GM21717 (cell line): ENCODE measurements around the gene MYO9B.
"Not testable (repeated sequence)": the region's sequence is repeated elsewhere in the genome, so short reads cannot be mapped to it uniquely, and the experiment has no call there.

ENCODE experiments used
- ATAC-seq: cut with Tn5 transposase; IDR thresholded peaks from one replicate; pipeline ENCODE4 v1.9.1; 2021; ENCODE audit warnings: mild to moderate bottlenecking, moderate library complexity; ENCODE audit not compliant: unreplicated experiment

MYO9B gene

DNA sequence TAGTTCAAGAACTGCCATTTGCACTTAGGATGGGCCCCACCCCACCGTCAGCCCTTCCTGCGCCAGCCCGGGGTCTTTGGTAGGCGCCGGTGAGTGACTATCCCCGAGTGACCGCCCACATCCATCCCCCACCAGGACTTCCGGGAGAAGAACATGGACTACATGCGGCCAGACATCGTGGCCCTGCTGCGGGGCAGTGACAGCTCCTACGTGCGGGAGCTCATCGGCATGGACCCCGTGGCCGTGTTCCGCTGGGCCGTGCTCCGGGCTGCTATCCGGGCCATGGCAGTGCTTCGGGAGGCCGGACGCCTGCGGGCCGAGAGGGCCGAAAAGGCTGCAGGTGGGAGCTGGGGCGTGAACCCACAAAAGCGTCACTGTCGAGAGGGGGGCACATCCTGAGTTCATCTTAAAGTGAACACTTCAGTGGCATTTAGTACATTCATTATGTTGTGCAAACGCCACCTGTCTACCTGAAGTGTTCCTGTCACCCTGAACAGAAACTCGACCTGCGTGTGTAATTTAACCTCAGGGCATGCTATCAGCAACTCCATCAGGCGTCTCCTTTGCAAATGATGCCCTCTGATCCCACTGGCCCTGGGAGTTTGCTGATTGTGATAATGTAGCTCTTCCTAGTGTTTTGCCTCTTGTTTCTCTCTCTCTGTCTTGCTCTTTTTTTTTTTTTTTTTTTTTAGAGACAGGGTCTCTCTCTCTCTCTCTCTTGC lies 97.2 kb downstream of the MYO9B start:
- ATAC-seq: no peak

DNA sequence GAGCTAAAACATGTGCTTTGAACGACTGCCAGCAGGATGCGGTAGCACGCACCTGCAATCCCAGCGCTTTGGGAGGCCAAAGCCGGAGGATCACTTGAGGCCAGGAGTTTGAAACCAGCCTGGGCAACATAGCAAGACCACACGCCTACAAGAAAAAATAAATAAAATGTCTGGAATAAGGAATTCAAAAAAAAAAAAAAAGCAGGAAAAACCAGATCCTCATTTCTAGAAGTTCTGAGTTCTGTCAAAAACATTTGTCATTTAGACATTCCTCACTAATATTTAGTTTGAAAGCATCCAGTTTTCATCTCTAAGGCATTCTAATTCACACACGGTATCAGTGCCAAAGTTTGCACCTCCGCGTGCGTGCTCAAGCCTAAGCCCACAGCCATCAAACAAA lies 102.7 kb downstream of the MYO9B start:
- no peak for ATAC-seq

DNA sequence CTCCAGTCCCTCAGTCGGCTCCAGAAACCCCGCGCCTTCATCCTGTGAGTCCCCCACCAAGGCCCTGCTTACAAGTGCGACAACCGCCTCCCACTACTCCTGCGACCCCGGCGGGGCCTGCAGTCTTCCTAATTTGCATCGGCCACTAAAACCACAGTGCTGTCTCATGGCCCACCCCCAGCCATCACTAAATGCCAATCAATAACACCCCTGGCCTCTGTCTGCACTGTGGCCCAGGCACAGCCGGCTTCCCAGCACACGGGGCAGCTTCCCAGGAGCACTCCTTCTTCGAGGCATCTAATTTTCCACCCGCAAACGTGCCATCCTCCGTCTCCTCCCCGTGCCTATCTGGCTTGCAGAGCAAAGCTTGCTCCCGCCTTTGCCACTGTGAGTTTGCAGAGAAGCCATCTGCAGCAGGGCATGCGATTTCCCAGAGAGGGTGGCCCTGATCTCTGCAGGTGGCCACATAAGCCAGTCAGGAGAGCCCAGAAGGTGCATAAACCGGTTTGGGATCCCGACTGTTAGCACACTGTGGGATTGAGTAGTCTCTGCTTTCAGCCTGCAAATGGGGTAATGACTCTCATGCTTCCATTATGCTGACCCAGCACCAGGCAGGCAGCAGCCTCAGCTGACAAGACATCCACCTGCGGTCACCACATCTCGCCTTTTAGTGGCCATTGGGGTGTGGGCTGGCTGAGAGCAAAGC lies 105.6 kb downstream of the MYO9B start:
- no peak for ATAC-seq

DNA sequence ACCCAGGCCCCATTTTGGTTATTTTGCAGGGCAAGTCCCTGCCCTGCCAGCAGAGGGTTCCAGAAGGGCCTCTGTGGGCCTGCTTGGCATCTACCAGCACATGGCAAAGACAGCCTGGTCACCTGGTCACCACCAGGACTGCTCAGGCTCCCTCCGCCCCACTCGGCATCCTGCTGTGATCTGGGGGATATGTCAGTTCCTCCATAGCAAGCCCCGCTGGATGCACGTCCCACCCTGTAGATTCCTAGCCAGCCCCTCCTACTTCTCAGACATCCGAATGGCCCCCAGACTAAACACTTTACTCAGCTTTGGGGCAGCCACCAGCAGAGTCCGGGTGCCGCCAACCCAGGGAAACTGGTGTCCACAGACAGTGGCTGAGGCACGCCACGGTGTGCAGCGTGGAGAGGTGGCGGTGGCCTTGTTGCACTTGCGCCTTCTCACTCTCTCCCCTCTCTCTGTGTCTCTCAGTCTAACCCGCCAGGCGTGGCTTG lies 107.7 kb downstream of the MYO9B start:
- ATAC-seq: no peak

DNA sequence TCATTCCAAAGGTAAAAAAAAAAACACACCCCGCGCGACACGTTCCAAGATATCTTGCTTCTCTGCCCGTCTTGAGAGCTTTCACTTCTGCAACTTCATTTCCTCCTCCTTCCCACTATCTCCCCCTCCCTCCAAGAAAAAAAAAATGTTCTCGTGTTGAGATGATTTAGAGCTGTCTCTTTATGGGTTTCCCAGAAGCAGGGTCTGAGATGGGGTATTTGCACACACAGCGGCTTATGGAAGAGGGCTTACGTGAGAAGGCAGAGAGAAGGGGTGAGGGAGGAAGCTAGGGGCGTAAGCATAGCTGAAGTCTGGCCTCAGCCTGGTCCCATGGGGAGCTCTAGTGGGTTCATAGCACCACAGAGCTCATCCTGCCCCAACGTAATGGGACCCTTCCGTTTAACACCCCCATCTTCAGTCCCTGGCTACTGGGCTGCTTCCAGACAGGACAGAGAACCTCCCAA lies 108.3 kb downstream of the MYO9B start:
- ATAC-seq: no peak

DNA sequence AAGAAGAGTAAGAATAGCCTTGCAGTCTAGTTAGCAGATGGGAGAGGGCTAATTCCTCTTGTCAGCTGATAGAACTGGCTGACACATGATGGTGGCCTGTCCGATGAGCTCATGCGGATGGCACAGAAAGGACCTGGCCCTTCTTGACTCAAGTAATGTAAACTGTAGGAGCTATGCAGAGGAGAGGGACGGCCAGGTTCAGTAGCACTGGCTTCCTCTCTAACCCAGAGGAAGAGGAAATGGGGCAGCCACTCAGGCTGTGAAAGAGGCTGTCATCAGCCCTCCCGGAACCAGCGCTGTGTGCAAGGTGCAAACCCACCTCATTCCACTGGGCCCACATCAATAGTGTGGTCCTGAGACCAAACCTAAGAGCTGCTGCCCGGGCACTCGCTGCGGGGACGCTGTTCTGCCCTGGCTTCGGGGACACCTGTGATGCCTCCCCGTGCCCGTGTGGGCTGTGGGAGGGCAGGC lies 108.8 kb downstream of the MYO9B start:
- no peak for ATAC-seq

DNA sequence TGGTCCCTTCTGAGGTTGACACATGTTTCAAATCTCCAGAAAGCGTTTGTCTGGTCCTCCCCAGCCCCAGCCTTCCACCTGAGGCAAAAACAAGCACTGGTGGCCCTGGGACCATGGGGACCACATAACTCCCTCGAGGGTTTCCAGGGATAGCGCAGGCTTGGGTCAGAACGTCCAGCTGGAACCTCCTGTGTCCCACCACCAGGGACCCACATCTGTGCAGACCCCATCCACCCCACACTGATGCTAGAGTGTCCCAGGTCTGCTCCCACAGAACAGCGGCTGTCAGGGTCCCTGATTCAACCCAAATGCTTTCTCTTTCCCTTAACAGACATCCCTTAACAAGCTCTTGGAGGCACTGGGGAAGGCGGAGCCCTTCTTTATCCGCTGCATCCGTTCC lies 110.0 kb downstream of the MYO9B start:
- no peak for ATAC-seq

DNA sequence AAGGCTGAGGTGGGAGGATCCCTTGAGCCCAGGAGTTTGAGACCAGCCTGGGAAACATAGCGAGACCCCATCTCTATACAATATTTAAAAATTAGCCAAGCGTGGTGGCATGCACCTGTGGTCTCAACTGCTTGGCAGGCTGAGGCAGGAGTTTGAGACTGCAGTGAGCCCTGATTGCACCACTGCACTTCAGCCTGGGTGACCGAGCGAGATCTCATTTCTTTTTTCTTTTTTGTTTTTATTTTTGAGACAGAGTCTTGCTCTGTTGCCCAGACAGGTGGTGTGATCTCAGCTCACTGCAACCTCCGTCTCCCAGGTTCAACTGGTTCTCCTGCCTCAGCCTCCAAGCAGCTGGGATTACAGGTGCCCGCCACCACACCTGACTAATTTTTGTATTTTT lies 116.2 kb downstream of the MYO9B start:
- not testable (repeated sequence) for ATAC-seq

DNA sequence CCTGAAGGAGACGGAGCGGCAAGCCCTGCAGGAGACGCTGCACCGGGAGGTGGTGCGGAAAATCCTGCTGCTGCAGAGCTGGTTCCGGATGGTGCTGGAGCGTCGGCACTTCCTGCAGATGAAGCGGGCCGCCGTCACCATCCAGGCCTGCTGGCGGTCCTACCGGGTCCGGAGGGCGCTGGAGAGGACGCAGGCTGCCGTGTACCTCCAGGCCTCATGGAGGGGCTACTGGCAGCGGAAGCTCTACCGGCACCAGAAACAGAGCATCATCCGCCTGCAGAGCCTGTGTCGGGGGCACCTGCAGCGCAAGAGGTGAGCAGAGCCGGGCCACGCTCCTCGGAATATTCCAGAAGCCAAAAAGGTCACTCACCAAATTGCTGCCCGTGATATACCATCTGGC lies 117.2 kb downstream of the MYO9B start:
- no peak for ATAC-seq

DNA sequence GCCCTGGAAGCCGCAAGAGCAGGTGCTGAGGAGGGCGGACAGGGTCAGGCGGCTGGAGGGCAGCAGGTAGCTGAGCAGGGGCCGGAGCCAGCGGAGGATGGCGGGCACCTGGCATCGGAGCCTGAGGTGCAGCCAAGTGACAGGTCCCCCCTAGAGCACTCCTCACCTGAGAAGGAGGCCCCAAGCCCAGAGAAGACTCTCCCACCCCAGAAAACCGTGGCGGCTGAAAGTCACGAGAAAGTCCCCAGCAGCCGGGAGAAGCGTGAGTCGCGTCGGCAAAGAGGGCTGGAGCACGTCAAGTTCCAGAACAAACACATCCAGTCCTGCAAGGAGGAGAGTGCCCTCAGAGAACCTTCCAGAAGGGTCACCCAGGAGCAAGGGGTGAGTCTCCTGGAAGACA lies 119.0 kb downstream of the MYO9B start:
- ATAC-seq: no peak

DNA sequence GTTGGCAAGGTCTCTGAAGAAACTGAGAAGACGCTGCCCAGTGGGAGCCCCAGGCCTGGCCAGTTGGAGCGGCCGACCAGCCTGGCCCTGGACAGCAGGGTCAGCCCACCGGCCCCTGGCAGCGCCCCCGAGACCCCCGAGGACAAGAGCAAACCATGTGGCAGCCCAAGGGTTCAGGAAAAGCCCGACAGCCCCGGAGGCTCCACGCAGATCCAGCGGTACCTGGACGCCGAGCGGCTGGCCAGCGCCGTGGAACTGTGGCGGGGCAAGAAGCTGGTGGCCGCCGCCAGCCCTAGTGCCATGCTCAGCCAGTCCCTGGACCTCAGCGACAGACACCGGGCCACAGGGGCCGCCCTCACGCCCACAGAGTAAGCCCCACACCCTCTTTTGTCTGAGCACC lies 119.5 kb downstream of the MYO9B start:
- ATAC-seq: no peak

DNA sequence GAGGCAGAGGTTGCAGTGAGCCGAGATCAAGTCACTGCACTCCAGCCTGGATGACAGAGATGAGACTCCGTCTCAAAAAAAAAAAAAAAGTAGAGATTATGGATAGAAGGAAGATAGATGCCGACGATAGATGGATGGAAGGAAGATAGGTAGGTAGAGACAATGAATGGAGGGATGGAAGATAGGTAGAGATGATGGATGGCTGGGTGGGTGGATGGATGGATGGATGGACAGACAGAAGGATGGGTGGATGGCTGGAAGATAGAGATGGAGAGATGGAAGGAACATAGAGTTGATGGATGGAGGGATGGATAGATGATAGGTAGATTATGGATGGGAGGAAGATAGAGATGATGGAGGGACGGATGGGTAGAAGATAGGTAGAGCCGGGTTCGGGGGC lies 121.0 kb downstream of the MYO9B start:
- ATAC-seq: no peak

DNA sequence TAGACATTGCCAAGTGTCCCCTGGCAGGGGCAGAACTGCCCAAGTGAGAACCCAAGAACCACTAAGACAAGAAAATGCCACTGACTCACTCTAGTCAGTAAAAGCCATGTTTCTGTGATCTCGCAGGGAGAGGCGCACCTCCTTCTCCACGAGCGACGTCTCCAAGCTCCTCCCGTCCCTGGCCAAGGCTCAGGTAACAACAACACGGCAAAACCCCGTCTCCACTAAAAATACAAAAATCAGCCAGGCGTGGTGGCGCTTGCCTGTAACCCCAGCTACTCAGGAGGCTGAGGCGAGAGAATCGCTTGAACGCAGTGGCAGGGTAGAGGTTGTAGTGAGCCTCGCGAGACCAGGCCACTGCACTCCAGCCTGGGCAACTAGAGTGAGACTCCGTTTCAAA lies 122.1 kb downstream of the MYO9B start:
- no peak for ATAC-seq

DNA sequence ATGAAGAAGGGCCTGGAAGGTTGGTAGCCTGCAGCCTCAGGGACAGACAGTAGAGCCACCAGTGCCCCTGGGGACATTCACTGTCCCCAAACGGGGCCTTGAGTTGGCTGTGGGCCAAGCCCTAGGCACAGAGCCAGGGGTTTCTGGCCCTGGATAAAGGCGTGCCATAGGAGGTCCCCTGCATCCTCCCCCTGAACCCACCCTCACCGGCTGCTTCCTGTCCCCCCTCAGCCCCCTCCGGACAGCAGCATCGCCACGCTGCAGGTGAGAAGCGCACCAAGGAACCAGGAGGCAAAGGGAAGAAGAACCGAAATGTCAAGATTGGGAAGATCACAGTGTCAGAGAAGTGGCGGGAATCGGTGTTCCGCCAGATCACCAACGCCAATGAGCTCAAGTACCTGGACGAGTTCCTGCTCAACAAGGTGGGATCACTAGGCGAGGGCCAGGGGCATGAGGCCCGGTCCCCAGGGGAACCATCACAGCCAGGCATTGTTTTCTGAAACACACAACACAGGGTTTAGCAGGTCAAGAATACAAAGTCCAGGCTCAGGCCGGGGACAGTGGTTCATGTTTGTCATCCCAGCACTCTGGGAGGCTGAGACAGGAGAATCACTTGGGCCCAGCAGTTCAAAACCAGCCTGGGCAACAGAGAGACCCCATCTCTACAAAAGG lies 125.0 kb downstream of the MYO9B start:
- no peak for ATAC-seq

DNA sequence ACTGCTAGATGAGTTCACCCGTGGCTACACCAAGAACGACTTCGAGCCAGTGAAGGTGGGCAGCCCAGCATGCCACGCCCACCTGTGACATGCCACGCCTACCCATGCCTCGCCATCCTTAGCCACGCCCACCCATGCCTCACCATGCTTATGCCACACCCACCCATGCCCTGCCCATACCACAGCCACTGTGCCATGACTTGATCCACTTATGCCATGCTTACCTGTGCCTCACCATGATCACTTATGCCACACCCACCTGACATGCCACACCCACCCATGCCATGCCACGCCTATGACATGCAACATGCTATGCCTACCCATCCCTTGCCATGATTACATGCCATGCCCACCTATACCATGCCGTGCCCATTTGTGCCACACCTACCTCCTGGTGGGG lies 126.7 kb downstream of the MYO9B start:
- no peak for ATAC-seq

DNA sequence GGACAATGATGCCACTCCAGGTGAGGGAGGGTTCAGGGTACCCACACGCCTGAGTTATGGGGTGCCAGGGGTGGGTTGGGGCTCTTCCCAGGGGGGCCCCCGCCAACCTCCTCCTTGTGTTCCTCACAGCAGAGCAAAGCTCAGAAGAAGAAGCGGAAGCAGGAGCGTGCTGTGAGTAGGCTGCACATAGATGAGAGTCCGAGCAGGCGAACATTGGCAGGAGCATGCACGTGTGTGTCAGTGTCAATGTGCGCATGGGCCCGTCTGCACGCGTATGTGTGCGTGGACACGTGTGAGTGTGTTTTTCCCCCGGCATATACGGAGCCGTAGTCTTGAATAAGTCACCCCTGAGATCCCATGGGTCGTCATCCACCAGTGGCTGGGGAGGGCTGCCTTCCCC lies 127.1 kb downstream of the MYO9B start:
- no peak for ATAC-seq

DNA sequence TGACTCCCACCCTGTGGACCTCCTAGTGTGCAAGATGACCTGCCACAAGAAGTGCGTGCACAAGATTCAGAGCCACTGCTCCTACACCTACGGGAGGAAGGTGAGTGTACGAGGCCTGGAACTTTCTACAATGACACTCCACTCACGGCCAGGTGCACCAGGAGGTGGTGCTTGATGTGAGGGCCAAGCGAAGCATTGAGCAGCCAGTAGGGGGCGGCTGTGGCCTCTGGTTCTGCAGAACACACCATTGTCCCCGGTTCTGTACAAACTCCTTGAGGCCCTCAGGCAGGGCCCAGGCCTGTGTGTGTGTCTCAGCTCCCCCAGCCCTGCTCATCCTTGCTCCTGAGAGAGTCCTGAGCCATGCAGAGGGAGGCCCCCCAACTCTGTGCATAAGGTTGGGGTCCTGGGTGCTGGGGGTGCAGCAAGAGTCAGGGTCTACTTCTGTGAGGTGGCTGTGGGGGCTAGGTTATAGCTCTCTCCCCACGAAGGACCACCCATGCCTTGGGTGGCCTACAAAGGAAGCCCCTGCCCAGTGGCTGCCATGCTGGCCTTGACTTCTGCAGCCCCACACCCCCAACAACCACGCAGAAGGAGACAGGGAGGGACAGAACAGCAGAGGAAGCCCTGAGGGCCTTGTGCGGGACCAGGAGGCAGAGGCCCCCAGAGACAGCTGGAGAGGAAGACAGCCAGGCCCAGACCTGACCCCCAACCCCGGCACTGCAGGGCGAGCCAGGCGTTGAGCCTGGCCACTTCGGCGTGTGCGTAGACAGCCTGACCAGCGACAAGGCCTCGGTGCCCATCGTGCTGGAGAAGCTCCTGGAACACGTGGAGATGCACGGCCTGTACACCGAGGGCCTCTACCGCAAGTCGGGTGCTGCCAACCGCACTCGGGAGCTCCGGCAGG lies 129.9 kb downstream of the MYO9B start:
- ATAC-seq: no peak

DNA sequence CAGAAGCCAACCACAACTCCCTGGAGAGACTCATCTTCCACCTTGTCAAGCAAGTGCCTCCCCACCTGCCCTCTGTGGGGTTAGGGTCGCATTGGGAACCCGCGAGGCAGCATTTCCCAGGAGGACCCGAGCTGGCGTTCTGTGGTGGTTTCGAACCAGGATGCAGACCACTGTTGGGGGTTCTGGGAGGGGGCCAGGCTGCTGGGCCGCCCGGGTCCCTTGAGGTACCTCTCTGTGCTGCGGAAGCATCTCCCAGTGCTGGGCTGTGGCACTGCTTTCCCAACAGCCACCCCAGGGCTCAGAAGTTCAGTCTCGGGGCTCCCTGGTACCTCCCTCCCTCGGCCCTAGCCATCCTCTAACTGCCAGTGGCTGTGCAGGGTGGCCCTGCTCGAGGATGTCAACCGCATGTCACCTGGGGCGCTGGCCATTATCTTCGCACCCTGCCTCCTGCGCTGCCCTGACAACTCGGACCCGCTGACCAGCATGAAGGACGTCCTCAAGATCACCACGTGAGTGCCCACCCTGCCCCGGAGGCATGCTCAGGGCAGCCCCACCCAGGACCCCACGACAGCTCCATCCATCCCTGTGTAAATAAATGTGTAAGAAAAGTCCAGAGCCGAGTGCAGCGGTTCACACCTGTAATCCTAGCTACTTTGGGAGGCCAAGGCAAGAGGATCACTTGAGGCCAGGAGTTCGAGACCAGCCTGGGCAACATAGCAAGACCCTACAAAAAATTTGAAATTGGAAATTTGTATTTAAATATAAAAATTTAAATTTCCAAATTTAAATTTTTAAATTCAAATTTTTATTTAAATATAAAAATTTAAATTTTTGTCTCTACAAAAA lies 131.4 kb downstream of the MYO9B start:
- no peak for ATAC-seq

DNA sequence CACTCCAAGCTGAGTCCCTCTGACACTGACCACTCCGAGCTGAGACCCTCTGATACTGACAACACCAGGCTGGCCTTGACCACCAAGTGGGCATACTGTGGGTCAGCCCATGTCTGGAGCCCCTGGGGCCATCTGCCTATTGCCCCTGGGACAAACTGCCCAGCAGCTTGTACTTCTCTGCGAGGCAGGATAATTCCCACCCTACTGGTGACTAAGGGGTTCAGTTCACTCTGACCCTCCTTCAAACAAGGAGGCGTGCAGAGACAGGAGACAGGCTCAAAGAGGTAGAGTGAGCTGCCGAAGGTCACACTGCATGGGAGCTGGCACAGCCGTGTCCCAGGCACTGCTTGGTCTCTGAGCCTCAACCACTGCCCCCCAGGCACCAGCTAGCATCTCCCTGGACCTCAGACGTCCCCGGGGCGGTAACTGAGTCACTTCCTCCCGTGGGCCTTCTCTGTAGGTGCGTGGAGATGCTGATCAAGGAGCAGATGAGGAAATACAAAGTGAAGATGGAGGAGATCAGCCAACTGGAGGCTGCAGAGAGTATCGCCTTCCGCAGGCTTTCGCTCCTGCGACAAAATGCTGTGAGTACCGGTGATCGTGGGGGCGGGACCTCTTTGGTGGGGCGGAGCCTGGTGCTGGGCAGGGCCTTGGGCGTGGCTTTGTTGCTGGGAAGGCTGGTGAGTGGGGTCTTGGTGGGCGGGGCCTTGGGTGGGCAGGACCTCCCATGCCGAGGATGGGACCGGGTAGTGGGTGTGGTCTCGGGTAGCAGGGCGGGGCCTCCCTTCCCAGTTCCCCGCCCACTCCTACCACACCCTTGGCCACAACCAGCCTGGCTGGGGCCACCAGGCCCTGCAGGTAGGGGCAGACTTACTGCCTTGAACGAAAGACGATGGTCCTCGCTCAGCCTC lies 133.8 kb downstream of the MYO9B start:
- no peak for ATAC-seq
